ENCODE data around the gene SETD3. TPM values are rescaled to one million over a fixed set of nuclear protein-coding genes. Genes with fewer than 3 reads are reported as not detected.

Gene SETD3
- total RNA-seq, 1 donor from 2014 or later = 62.8 TPM

DNA sequence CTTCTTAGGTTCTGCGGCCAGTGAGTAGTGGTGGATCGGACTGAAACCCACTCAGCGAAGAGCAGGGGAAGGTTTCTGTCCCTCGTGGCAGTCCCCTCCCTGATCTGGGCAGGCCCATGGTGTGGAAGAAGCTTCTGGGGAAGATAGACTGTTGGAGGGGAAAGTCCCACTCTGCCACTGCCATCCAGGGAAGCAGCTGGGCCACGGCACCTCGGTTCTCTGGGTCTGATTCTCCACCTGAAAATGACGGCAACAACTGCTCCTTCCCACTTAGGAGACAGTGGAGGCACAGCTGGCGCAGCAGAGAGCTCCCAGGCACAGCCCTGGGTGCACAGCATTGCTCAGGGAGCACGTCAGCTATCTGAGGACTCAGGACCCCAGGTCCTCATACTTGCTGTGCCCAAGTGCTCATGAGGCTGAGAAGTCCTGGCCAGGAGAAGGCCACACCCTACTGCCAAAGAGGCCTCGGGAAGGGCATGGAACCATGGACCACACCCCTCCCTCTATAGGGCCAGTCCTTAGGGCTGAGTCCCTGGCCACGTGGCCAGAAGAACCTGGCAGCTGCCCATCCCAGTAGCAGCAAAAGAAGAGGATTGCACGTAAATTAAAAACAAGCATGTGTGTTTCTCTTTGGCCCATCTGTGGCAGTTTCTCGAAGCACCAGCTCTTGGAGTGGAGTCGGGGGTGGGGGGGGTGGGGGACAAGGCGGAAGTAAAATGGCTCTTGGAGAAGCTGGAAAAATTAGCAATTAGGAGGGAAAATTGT, 123.3 kb downstream of the SETD3 start:
- Mint-ChIP-seq H3K27ac (ENCODE audit: unreplicated experiment) (no peak overlapping the region), H3K4me1 (ENCODE audit: low read depth, unreplicated experiment) (peaks cover 5% of the 10 kb centered on the region), H3K4me3 (ENCODE audit: unreplicated experiment) (no peak overlapping the region), H3K27me3 (ENCODE audit: low read depth, unreplicated experiment) (peaks cover 10% of the 10 kb centered on the region), H3K36me3 (ENCODE audit: low read depth, unreplicated experiment) (no peaks in the 10 kb centered on the region), H3K9me3 (ENCODE audit: unreplicated experiment) (peaks cover 3% of the 10 kb centered on the region)
- FAIRE-seq (no peak), DNase-seq (ENCODE audit: low read depth) (no peak)
- no peak overlapping the region for H3K27ac ChIP-seq (ENCODE audit: low read depth, low read length)
- H2AFZ ChIP-seq (ENCODE audit: low read depth, low read length) = no peak overlapping the region
- H3K9ac ChIP-seq (ENCODE audit: low read length) = no peak overlapping the region
- no peak overlapping the region for H3K4me3 ChIP-seq (ENCODE audit: insufficient read depth, low read depth, low read length)
- no peaks in the 10 kb centered on the region for H3K27me3 ChIP-seq (ENCODE audit: insufficient read depth, low read length)
- H3K9me3 ChIP-seq (ENCODE audit: insufficient read depth, low read depth, low read length) = no peaks in the 10 kb centered on the region
- H3K36me3 ChIP-seq (ENCODE audit: insufficient read depth, low read length) = no peaks in the 10 kb centered on the region
- no peak for TF ChIP-seq EZH2 (IDR thresholded peaks at IDR 0.05; ENCODE audit: insufficient read depth, low read length)
- TF ChIP-seq, protein P1, sequence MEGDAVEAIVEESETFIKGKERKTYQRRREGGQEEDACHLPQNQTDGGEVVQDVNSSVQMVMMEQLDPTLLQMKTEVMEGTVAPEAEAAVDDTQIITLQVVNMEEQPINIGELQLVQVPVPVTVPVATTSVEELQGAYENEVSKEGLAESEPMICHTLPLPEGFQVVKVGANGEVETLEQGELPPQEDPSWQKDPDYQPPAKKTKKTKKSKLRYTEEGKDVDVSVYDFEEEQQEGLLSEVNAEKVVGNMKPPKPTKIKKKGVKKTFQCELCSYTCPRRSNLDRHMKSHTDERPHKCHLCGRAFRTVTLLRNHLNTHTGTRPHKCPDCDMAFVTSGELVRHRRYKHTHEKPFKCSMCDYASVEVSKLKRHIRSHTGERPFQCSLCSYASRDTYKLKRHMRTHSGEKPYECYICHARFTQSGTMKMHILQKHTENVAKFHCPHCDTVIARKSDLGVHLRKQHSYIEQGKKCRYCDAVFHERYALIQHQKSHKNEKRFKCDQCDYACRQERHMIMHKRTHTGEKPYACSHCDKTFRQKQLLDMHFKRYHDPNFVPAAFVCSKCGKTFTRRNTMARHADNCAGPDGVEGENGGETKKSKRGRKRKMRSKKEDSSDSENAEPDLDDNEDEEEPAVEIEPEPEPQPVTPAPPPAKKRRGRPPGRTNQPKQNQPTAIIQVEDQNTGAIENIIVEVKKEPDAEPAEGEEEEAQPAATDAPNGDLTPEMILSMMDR (IDR thresholded peaks at IDR 0.05; ENCODE audit: insufficient read depth, low read depth, low read length) = no peak
- no peak overlapping the region for H3K4me2 ChIP-seq (ENCODE audit: low read length)
- H3K4me1 ChIP-seq (ENCODE audit: insufficient read depth, low read length) = no peaks in the 10 kb centered on the region
- no peaks in the 10 kb centered on the region for H3K79me2 ChIP-seq (ENCODE audit: insufficient read depth, low read length)
- no peaks in the 10 kb centered on the region for H4K20me1 ChIP-seq (ENCODE audit: insufficient read depth, low read length)

DNA sequence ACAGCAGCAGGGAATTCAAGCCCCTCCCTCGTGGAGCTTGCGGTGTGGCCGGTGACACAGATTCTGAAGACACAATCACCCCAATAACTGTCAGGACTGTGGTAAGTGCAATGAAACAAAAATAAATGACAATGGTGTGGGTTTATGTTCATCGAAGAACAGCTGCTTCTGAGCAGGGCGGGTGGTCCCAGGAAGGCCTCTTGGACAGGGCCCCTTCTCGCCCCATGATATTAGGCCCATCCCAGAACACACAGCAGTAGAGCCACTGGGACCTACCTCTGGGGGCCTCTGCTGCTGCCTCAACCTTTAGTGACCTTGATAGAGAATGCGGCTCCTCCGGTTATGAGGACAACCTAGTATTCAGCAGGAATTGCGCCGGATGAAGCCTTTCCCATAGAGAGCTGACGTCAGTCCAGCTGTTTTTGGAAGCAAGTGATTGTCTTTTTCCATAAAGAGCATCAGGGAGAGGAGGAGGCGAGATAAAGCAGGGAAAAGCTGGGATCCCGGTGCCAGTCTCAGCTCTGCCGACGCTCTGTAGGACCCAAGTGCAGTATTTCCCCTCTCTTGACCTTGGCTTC, 124.5 kb downstream of the SETD3 start:
- H3K9me3 ChIP-seq (ENCODE audit: insufficient read depth, low read depth, low read length) = no peaks in the 10 kb centered on the region
- Mint-ChIP-seq H3K9me3 (ENCODE audit: unreplicated experiment) (peaks cover 2% of the 10 kb centered on the region), H3K4me3 (ENCODE audit: unreplicated experiment) (no peak overlapping the region), H3K4me1 (ENCODE audit: low read depth, unreplicated experiment) (peaks cover under 1% of the 10 kb centered on the region), H3K27ac (ENCODE audit: unreplicated experiment) (no peak overlapping the region), H3K27me3 (ENCODE audit: low read depth, unreplicated experiment) (peaks cover 18% of the 10 kb centered on the region), H3K36me3 (ENCODE audit: low read depth, unreplicated experiment) (no peaks in the 10 kb centered on the region)
- FAIRE-seq (no peak), DNase-seq (ENCODE audit: low read depth) (no peak)
- no peak overlapping the region for H2AFZ ChIP-seq (ENCODE audit: low read depth, low read length)
- H3K79me2 ChIP-seq (ENCODE audit: insufficient read depth, low read length) = no peaks in the 10 kb centered on the region
- H3K4me1 ChIP-seq (ENCODE audit: insufficient read depth, low read length) = no peaks in the 10 kb centered on the region
- H3K4me3 ChIP-seq (ENCODE audit: insufficient read depth, low read depth, low read length) = no peak overlapping the region
- no peak overlapping the region for H3K4me2 ChIP-seq (ENCODE audit: low read length)
- H3K27ac ChIP-seq (ENCODE audit: low read depth, low read length) = no peak overlapping the region
- TF ChIP-seq, protein P1 (IDR thresholded peaks at IDR 0.05; ENCODE audit: insufficient read depth, low read depth, low read length) = no peak
- TF ChIP-seq EZH2 (IDR thresholded peaks at IDR 0.05; ENCODE audit: insufficient read depth, low read length) = no peak
- no peaks in the 10 kb centered on the region for H3K27me3 ChIP-seq (ENCODE audit: insufficient read depth, low read length)
- no peak overlapping the region for H3K9ac ChIP-seq (ENCODE audit: low read length)
- H4K20me1 ChIP-seq (ENCODE audit: insufficient read depth, low read length) = no peaks in the 10 kb centered on the region
- H3K36me3 ChIP-seq (ENCODE audit: insufficient read depth, low read length) = no peaks in the 10 kb centered on the region
